Measurements from ENCODE around the gene TMSB10.
"Not testable (repeated sequence)": the region's sequence is repeated elsewhere in the genome, so short reads cannot be mapped to it uniquely, and the experiment has no call there.

Gene TMSB10

DNA sequence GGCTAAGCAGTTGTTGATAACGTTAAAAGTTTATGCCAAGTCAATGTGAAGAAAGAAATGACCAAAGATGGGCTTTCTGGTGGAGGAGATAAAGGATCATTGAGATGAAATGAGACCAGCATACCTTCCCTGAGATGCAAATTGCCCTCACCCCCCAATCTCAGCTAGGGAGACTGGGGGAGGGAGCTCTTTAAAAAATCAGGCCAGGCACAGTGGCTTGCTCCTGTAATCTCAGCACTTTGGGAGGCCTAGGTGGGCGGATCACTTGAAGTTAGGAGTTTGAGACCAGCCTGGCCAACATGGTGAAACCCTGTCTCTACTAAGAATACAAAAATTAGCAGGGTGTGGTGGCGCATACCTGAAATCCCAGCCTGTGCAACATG lies 34.6 kb downstream of the TMSB10 start:
- no peak for DNase-seq

DNA sequence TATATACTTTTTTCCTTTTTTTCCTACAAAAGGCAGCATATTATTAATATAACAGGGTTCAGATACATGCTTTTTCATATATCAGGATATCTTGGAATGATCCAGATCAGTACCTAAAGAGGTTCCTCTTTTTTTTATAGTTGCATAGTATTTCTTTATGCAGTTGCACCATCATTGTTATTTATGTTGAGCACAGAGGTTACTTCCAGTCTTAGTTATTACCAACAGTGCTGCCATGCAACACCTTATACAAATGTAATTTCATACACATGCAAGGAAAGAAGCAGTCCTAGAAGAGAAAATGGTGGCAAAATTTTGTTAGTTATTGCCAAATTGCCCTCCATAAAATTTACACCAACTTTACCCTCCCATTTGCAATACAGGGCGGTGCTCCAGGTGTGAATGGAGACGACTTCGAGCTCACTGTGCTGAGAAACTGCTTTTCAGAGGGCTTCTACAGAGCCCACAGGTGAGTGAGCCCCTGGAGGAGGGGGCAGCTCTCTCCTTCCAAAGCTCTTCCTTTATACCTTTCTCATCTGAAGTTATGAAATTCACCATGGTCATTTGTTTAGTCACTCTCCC lies 35.5 kb downstream of the TMSB10 start:
- no peak for DNase-seq

DNA sequence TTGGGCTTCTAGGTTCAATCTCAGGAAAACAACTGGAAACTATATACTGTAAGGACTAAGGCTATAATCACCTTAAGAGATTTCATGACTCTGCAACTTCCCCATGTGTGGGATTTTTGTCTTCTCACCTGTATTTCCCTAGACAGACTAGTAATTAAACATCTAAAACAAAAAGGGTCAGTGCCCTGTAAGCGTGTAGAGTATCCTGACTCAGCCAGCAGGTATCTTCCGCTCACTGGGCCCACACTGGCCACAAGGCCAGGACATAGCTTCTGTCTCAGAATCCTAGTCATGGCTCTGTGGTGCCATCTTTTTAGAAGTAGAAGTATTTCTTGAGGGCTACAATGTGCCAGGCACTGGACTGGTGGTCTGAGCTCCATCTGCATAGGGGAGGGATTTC lies 36.7 kb downstream of the TMSB10 start:
- DNase-seq, result no peak

DNA sequence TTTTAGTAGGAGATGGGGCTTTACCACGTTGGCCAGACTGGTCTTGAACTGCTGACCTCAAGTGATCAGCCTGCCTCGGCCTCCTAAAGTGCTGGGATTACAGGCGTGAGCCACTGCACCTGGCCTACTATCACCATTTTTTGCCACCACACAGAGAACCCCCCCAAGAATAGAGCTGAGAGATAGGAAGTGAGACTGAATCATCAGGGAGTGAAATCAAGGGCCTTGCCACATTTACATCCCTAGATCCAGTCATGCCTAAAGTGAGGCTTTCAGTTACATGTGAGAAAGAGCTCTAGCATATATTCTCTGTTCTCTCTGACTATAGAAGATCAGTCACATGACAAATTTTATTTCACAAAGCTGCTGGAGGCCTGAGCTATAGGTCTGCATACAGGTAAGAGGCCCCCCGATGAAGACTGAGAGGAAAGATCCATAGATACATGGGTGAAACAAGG lies 37.5 kb downstream of the TMSB10 start:
- no peak for DNase-seq

DNA sequence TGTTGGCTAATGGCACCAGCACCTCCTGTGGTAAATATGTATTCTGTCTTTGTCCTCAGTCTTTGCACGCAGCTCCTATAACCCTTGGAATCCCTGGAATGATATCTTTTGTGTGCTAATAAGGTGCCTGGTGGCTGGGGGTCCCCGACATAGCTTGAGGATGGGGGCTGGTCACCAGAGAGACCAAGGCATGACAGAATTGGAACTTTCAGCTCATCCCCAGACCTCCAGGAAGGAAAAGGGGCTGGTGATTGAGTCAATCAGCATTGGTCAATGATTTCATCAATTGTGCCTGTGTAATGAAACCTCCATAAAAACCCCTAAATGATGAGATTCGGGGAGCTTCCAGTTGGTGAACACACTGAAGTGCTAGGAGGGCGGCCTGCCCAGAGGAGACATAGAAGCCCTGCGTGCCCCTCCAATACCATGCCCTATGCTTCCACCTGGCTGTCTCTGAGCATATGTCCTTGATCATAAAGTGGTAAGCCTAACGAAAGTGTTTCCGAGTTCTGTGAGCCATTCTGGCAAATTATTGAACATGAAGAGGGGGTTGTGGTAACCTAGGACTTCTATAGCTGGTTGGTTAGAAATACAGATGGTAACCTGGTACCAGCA lies 38.9 kb downstream of the TMSB10 start:
- no peak for DNase-seq

DNA sequence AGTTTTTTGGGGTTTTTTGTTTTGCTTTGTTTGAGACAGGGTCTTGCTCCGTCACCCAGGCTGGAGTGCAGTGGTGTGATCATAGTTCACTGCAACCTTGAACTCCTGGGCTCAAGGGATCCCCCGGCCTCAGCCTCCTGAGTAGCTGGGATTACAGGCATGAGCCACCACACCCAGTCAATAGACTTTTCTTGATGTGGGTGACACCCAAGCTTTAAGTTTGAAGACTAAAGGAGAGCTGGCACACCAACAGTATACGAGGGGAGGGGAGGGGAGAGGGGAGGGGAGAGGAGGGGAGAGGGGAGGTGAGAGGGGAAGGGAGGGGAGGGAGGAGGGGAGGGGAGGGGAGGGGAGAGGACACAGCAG lies 40.4 kb downstream of the TMSB10 start:
- not testable (repeated sequence) for DNase-seq

DNA sequence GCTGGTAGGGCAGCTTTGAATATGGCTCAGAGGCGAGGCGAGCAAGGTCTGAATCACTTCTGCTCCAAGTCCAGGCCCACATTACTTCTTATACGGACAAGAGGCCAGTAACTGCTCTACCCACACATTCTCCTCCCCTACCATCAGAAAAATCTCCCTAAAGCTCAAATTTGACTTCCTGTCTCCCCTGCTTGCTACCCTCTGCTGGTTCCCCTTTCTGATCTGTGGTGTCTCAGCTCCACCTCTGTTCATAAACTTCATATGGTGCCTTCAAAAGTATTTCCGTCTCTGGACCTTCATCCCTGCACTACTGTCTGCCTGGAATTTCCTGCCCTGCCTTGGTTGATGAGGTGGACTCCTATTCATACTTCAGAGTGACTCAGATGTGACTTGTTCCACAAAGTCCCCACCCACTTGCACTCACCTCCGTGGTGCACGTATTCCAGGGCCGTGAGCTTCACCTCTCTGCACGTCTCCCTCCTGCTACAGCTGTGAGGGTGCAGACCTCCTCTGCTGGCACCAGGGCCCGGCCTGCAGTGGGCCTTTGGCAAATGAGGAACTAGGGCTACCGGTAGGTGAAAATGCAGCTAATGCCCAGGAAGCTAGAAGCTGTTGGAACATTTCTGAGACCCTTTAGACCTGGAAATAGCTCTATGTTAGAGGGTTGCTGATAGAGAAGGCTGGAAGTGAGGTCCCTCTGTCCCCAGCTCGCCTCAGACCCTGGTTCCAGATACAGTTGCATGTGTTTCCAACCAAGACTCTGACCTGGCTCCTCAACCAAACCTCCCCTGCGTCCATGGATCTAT lies 41.0 kb downstream of the TMSB10 start:
- DNase-seq, result peak; percentile 48

DNA sequence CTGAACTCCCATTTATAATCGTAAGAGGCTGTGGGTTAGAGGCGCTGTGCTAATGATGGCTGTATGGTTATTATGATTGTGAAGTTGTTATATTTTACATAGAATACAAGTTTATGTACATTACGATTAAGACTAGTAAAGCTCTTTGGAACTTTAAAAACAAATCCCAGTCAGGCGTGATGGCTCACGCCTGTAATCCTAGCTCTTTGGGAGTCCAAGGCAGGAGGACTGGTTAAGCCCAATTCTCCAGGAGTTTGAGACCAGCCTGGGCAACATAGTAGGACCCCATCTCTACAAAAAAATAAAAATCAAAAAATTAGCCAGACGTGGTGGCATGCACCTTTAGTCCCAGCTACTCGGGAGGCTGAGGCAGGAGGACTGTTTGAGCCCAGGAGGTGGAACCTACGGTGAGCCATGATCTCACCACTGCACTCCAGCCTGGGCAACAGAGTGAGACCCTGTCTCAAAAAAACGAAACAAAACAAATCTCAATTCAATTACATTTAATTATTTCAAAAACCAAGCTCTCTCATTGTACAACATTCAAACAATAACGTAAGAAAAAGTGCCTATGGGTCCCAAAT lies 41.6 kb downstream of the TMSB10 start:
- no peak for DNase-seq

DNA sequence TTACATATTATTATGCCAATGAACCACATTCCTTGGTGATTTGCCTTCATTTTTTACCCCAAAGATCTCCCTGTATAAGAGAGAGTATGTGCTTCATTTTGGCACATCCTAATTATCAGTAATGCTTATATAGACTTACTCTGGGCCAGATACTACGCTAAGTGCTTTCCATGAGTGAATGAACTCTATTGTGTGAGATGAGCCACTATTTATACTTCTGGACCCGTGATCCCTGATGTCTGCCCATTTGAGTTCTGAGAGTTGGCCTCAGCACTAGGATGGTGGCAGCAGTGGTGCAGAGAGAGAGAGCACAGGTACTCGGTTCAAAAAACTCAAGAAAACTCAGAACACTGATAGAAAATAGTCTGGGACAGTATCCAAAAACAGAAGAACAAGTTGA lies 48.1 kb downstream of the TMSB10 start:
- DNase-seq, result no peak

DNA sequence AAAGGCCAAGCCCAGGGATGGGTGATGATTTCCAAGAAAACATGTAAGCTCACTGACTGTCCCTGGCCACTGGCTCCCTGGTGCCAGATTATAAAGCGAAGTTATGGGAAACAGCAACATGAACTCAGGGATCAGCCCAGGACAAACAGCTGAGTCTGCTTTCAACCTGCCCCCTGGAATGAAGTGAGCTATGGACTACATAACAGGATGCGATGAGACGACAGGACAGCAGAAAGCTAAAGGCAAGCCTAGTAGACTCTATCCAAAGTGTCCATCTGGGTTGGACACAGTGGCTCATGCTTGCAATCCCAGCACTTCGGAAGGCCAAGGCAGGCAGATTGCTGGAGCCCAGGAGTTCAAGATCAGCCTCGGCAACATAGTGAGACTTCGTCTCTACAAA lies 48.9 kb downstream of the TMSB10 start:
- DNase-seq, result no peak
